HG02970 (cell line): ENCODE measurements around the gene TCEAL3.
"Not testable (repeated sequence)": the region's sequence is repeated elsewhere in the genome, so short reads cannot be mapped to it uniquely, and the experiment has no call there.

ENCODE experiments used
- ATAC-seq: cut with Tn5 transposase; IDR thresholded peaks from one replicate; pipeline ENCODE4 v1.9.1; 2021; ENCODE audit warnings: mild to moderate bottlenecking, moderate library complexity, moderate number of reproducible peaks; ENCODE audit not compliant: unreplicated experiment, low FRiP score

Gene TCEAL3, protein sequence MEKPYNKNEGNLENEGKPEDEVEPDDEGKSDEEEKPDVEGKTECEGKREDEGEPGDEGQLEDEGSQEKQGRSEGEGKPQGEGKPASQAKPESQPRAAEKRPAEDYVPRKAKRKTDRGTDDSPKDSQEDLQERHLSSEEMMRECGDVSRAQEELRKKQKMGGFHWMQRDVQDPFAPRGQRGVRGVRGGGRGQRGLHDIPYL

DNA sequence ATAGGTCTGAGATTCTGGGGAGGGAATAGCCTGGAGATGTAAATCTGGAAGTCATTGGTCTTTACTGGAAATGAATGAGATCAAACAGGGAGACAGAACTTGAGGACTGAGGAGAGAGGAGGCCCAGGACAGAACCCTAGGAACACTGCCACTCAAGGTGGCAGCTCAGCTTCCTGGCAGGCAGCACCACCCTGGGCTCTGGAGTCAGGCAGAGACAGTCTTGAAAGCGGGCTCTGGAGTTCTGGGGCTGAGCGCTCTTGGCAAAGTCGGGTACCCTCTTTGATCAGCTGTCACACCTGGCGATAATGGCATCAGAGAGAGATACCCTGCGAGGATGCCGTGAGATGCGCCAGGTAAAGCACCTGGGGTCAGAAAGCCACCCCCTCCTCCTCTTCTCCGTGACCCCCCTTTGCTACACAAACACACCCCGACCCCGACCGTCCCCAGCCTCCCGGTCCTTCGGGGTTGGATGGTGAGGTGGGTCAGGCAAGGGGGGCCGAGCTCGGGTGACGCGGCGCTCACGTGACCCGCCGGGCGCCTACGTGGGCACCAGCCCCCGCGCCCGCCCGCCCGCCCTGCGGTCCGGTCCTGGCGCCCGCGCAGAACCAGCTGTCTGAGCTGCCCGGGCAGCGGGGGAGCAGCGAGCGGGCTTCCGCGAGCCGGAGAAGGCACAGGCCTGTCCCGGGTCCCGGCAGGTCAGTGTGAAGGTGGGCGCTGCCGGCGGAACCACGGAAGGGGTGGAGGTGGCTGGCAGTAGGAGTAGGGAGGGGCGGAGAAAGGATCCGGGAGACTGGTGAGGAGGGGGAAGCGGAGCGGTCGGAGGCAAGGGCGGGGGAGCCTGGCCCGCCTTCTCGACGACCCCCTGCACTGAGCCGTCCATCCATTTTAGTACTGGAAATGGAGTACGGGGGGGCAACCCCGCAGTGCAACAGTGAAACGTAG is at the start of gene TCEAL3:
TSS of gene TCEAL3 (plus strand) at position 600 of the 942 bp plus-strand sequence. CDS start 1,102 bp downstream, outside the sequence.
- ATAC-seq: no peak

DNA sequence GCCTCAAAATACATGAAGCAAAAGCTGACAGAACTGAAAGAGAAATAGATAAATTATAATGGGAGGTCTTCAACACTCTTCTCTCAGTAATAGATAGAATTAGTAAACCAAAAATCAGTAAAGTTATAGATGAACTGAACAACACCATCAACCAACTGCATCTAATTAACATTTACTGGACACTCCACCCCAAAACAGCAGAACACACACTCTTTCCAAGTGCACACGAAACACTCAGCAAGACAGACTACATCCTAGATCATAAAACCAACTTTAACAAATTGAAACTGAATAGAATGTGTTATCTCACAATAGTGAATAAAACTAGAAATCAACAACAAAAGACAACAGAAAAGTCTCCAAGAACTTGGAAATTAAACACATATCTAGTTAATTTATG is 47.5 kb upstream of the TCEAL3 start:
- no peak for ATAC-seq

DNA sequence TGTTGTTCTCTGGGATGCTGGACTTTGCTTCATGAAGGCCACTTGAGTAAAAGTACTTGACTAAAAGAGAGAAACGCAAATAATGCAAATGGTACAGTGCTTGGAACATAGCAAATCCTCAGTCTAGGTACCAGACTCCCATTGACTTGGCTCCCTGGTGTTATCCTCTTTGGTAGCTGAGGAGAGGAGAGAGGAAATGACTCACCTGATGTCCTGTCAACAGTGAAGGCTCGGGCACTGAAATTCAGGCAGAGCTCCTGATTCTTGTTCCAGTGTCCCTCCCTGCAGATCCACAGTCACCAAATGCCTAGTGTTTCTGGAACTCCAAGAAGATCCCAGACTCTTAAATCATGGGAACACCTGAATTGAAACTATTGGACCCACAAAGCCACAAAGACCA is 45.0 kb upstream of the TCEAL3 start:
- ATAC-seq: no peak

DNA sequence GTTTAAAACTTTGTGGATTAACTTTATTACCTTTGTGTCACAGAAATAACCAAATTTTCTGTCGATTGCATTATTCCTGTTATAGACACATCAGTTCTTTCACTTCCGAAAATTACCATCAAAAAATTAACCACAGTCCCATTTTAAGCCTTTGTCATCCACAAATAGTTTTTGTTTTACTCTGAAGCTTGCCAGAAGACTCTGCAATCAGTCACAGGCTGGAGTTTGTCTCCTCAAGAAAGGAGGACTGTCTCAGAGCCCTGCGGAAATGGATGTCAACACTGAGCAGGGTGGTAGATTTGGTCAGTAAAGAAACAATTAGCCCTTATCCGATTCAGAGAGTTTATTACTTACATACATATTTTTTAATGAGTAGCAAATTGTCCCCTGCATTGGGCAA is 42.6 kb upstream of the TCEAL3 start:
- no peak for ATAC-seq

DNA sequence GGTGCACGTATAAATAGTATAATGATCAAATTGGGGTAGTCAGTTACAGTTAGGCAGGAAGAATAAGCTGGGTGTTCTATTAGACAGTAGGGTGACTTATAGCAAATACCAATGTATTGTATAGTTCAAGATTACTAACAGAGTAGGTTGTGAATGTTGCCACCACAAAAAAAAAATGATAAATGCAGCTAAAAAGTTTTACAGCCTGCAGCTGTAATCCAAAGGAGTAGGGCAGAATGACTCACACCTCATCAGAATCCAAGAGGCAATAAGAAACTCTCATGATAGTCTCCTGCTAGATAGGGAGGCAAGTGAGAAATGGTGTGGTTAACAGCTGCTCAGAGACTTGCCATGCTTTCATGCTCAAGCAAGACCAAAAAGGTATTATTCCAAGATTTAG is 42.0 kb upstream of the TCEAL3 start:
- ATAC-seq: no peak

DNA sequence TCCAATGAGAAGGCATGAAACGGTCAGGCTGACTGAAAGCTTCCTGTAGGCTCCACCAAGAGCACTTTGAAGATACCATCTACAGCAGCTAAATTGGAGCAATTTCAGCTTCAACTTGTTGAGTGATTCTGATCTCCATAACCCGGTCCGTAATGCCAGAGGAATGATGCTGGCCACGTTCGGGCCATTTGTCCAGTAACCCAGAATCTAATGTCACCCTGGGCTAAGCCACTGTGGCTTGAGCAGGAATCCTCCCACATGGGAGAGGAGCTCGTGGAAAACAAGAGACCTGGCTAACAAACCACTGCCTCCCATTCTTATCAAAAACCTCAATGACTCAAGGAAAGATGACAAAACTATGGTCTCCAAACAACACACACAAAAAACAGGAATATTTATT is 36.6 kb upstream of the TCEAL3 start:
- no peak for ATAC-seq

DNA sequence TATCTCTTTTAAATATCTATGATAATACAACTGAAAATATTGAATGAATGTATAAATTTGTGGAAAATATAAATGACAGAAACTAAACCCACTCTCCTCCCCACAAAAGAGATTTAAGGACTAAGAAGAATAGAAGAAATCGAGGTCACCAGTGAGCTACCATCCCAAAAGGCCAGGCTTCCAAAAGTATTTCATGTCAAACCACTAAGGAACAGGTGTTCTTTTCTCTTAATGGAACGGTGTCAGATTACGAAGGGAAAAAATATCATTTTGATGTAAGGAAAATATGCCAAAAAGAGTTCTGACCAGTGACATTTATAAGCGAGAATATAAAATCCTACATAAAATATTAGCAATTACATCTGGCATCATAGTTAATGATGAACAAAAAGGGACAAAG is 36.0 kb upstream of the TCEAL3 start:
- no peak for ATAC-seq

DNA sequence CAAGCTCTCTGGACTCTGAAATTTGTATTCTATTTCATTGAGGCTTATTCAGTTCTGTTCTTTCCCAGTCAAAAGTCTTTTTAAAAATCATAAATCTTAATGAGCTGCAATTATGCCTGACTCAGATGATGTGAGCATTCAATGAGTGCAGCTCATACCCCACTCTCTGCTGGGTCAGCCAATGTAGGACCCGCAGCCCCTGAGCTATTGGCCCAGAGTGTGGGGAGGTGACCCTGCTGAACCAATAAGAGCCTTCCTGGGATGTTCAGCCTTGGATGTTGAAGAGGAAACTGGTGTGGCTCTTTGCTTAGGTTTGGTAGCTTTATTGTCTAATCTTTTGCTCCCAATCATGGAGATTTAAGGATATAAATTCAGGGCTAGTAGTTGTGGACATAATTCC is 34.6 kb upstream of the TCEAL3 start:
- no peak for ATAC-seq

DNA sequence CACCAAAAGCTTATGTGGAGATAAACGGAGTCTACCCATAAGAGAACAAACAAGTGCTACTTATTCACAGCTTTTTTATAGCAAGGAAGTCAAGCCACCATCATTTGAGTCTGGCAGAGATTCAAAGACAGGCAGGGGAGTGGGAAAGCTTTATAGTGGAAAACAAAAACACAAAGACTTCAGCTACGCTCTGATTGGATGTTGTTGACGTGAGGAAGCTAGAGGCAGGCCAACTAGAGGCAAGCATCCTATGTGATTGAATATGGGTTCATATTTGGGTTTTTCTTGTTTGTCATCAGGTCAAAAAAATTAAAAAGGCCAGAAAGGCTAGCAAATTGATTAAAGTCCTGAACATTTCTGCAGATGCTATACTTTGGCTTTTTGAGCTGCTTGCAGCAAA is 23.2 kb upstream of the TCEAL3 start:
- ATAC-seq: no peak

DNA sequence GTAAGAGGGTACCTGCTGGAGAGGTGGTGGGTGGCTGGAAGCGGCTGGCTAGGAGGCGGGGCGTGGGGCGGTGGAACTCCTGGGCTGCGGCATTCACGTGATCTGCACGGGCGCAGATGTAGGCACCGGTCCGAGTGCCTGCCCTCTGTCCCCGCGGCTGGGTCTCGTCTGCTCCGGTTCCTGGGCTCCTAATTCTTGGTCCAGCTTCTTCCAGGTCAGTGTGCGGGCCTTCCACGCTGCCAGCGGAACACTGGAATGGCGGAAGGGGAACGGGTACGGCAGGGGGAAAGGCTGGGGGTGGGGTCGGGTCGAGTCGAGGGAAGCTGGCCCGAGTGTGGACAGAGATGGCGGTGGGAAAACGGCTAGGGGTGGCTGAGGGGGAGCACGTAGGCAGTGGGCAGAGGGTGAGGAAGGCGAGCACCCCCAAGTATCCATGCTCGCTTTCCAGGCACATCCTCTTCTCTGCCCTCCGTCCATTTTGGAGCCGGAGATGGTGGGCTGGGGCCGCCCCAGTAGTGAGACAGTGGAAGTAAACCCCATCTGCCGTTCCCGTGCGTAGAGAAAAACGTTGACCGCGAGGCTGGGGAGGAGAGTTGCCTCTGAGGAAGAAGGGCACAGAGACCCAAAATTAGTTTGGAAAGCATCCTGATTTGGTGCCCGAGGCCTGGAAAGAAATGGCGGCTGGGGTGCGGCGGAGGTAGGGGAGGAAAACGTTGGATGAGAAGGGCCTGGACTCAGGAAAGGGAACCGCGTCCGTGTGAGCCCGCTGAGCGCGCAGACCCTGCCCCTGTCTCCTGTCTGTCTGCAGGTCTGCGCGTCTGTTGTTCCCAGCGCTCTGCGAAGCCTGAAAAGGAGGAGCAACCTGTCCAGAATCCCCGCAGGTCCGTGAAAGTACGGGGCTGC is 22.1 kb upstream of the TCEAL3 start, which contains the start of gene TCEAL4:
TSS of gene TCEAL4 (plus strand) at position 105 of the 903 bp plus-strand sequence. CDS start 1,161 bp downstream, outside the sequence.
- ATAC-seq: no peak

DNA sequence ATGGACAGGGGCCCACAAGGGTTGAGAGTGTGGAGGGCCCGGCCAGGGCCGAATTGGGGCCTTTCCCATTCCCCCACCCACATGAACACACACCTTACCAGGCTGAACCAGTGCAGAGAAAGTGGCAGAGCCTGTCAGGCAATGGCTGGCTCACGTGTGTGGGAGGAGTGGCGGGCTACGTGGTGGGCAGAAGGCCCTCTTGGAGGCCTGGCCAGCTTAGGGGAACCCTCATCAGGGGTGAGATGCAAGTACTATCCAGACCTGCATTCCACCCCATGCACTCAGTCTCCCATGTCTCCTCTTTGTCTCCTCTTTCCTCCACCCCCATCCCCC is 21.5 kb upstream of the TCEAL3 start:
- no peak for ATAC-seq

DNA sequence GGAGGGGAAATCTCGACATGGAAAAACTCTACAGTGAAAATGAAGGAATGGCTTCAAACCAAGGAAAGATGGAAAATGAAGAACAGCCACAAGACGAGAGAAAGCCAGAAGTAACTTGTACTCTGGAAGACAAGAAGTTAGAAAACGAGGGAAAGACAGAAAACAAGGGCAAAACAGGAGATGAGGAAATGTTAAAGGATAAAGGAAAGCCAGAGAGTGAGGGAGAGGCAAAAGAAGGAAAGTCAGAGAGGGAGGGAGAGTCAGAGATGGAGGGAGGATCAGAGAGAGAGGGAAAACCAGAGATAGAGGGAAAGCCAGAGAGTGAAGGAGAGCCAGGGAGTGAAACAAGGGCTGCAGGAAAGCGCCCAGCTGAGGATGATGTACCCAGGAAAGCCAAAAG is 21.1 kb upstream of the TCEAL3 start:
- no peak for ATAC-seq

DNA sequence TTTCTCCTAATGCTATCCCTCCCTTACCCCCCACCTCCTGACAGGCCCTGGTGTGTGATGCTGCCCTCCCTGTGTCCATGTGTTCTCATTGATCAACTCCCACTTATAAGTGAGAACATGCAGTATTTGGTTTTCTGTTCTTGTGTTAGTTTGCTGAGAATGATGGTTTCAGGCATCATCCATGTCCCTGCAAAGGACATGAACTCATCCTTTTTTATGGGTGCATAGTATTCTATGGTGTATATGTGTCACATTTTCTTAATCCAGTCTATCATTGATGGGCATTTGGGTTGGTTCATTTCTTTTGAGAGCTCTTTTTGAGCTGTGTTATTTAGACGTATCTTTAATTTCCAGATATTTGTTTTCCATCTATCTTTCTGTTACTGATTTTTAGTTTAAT is 15.5 kb upstream of the TCEAL3 start:
- not testable (repeated sequence) for ATAC-seq

DNA sequence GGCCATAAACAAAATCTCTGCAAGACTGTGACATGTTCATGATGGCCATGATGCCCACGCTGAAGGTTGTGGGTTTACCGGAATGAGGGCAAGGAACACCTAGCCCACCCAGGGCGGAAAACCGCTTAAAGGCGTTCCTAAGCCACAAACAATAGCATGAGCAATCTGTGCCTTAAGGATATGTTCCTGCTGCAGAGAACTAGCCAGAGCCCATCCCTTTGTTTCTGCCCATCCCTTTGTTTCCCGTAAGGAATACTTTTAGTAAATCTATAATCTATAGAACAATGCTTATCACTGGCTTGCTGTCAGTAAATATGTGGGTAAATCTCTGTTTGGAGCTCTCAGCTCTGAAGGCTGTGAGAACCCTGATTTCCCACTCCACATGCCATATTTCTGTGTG is 12.6 kb upstream of the TCEAL3 start:
- ATAC-seq: not testable (repeated sequence)

DNA sequence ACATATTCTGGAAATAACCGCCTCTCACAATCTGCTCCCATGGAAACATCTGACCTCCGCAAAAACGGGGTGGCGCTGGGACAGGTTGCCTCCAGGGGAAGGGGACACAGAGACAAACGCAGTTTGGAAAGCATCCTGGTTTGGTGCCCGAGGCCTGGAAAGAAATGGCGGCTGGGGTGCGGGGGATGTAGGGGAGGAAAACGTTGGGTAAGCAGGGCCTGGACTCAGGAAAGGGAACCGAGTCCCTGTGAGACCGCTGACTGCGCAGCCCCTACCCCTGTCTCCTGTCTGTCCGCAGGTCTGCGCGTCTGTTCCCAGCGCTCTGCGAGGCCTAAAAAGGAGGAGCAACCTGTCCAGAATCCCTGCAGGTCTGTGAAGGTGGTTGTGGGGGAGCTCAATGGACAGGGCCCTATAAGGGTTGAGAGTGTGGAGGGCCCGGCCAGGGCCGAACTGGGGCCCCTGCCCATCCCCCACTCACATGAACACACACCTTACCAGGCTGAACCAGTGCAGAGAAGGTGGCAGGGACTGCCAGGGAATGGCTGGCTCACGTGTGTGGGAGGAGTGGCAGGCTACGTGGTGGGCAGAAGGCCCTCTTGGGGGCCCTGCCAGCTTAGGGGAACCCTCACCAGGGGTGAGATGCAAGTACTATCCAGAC is 672 bp downstream of the TCEAL3 start:
- ATAC-seq: no peak

DNA sequence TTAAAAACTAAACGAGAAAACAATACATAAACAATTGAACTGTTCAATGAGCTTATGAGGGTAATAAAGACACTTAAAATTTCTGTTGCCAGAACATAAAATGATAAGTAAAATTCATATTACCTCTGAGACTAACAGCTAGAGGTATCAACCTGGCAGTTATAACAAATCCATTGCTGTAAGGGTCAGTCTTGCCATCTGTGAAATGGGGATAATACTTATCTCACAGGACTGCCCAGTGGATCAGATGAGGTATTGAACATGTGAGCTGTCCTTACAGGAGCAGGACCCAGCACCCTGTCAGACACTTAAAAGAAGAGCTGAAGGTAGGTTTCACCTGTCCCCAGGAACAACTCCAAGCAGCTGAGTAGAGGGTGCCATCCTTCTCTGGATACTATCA is 2.5 kb downstream of the TCEAL3 start:
- no peak for ATAC-seq

DNA sequence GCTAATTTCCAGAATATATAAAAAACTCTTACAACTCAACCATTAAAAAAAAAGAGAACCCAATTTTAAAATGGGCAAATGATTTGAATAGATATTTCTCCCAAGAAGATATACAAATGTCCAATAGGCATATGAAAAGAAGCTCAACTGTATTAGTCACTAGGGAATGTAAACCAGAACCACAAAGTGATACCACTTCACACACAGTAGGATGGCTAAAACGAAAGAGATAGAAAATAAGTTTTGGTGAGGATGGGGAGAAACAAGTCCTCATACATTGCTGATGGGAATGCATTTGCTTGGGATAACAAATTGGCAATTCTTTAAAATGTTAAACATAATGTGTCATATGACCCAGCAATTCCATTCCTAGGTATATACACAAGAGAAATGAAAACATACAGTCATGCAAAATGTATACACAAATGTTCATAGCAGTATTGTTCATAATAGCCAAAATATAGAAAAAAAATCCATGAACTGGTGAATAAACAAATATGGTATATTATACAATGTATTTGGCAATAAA is 5.7 kb downstream of the TCEAL3 start:
- ATAC-seq: no peak

DNA sequence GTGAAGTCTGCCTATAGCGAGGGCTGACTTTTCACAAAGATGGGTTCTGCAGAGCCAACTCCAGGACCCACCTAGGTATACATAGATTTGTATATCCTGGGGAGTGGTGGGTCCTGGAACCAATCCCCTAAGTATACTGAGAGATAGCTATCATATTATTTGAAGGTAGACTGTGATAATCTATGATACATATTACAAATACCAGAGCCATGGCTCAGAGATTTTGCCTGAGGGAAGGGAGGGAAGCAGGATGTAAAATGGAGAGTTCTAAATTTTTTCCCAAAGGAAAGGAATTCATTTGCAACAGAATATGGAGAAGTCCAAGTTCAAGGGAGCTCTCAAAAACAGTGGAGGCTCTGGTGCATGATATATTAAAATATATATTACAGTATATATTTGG is 7.2 kb downstream of the TCEAL3 start:
- no peak for ATAC-seq

DNA sequence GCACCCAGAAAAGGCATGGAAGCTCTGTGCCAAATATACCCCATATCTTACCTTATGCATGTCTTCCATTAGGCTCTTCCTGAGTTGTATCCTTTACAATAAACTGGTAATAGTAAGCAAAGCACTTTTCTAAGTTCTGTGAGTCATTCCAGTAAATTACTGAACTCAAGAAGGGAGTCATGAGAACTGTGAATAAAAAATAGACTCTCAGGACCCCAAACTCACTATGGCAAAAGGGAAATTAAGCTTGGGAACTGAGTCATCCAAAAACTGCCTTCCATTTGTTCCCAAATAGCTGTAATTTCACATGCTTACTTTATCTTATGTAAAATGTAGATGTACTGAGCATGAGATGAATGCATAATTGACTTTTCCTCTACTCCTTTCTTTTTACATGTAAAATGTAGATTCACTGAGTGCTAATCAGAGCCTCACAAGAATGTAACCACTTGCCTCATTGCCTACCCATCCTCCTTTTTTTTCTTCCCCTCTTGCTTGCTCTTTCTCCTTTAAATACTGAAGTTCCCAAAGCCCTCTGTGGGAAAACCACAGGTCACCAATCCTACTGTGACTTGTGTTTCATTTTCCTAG is 8.1 kb downstream of the TCEAL3 start:
- no peak for ATAC-seq

DNA sequence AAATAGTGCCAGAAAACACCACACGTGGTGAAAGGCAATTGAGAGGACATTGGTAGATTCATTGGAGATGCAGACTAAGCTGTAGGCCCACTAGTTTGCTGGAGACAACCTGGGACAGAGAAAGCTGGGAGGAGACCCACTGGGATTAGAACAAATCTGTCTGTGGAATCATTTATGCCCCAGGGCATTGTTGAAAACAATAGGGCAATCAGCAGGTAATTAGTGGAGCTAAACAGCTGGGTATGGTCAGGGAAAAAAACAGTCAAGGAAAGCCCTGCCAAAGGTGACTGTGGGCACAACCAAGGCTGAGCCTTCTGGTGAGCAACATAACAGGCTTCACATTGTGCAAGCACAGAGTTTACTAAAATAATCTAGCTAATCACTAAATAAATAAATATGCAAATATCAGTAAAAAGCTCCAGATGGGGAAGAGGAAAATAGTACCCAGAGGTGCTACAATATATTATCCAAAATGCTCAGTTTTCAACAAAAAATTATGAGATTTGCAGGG is 9.0 kb downstream of the TCEAL3 start:
- no peak for ATAC-seq
